GM21786 (cell line): Measurements from ENCODE around the gene CLTCL1.
"Not testable (repeated sequence)": the region's sequence is repeated elsewhere in the genome, so short reads cannot be mapped to it uniquely, and the experiment has no call there.

Experiments used
- ATAC-seq: cut with Tn5 transposase; IDR thresholded peaks from one replicate; pipeline ENCODE4 v1.9.1; 2021; ENCODE audit not compliant: unreplicated experiment

CLTCL1 gene

DNA sequence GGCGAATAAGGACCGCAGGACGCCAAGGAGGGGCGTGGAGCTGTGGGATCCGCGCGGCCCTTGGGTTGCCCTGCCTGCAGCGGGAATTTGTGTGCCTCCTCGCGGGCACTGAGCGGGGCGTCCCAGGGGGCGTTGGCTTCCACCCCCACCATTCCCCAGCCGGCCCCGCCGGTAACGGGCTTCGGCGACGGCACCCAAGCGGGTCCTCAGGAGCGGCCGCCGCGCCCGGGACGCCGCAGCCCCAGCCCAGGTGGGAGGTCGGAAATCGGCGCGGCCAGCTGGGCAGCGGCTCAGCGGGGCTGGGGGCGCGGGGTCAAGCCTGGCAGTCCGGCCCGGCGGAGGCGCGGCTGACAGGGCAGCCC, 320 bp downstream of the CLTCL1 start:
- ATAC-seq = no peak

DNA sequence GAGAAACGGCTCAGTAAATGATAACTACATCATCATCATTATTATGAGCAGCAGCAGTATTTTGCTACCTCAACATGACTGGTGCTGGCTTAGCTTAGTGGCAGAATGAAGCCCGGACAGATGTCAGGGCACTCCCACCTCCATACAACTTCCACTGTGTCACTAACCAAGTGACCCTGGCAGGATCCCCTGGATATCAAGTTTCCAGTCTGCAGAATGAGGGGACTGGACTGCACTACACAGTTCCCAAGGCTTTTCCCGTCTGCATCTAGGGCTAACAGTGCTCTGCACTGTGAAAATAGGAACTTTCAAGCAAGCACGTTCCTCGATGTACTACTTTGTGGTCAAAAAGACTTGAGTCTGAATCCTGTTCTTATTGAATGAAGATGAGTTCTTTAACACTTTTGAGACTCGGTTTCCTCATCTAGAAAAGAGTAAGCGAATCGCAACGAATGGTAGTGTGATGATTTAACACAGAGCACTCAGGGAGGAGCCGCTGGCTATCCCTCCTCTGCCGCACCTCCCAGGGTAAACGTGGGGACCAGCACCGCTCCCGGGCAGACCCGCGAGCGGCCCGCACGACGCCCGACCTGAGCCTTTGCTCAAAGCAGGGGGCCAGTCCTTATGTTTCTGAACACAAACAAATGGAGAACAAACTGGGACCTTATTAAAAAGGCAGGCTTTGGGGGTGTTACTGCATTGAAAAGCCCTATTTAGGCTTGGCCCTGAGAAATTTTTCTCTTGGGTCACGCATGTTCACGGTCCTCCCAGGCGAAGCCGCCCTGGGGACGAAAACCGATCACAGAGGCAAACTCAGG, 910 bp downstream of the CLTCL1 start:
- ATAC-seq = no peak

DNA sequence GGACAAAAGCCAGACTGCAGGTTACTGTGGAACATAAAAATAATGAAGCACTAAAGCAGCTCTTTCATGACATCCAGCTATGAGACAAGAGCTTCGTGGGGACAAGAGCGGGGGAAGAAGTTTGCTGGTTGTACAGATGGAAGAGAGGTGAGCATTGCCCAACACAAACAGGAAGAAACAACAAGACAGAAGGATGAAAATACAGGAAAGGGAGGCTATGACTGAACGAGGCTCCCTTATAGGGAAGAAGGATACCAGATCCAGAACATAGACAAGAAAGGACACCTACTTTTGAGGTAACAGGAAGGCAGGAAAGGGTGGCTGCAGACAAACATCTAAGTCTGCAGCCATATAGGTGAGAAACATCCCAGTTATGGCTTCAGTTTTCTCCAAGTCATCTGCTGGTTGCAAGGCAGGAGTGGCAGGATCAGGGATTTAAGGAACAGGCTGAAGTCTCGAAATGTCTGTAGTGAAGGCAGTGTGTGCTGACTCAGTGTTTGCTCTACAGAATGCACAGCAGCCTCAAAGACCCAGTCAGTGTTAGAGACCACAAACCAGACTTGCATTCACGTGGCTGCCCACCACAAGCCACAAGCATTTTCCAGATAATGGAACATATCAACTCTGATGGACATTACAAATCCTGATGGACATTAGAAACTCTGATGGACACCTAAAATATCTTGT, 1.9 kb downstream of the CLTCL1 start:
- no peak for ATAC-seq

DNA sequence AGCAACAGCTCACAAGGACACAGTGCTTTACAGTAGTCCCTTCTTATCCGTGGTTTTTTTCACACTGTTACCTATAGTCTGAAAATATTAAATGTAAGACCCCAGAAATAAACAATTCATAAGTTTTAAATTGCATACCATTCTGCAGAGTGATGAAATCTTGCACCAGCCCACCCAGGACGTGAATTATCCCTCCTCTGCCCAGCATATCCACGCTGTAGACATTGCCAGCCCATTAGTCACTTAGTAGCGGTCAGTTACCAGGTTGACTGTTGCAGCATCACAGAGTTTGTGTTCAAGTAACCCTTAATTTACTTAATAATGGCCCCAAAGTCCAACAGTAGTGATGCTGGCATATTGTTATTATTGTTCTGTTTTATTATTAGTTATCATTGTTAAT, 3.6 kb downstream of the CLTCL1 start:
- no peak for ATAC-seq

DNA sequence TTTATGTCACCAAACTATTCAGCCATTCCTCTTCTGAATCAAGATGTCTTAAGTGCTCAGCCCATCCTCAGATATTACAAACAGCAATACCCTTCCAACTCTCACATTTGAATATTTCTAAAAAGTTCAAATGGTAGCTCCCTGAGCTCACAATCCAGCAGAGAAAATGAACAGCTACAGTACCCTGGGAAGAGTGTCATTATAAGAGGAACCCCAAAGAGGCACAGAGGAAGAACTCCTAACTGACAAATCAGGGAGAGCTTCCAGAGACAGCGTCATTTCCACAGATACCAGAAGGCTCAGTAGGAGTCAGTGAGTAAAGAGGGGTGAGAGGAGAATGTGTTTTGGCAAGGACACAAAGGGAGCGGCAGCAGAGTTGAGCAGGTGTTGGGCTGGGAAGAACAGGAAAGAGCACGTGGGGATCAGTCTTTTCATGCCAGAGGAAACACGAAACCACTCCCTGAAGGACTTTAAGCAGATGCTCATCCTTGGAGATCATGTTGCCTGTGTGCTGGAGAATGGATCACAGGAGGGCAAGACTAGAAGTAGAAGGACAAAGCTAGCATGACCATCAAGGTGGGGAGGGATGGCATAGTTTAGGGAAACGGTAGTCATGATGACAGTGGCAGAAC, 4.3 kb downstream of the CLTCL1 start:
- no peak for ATAC-seq

DNA sequence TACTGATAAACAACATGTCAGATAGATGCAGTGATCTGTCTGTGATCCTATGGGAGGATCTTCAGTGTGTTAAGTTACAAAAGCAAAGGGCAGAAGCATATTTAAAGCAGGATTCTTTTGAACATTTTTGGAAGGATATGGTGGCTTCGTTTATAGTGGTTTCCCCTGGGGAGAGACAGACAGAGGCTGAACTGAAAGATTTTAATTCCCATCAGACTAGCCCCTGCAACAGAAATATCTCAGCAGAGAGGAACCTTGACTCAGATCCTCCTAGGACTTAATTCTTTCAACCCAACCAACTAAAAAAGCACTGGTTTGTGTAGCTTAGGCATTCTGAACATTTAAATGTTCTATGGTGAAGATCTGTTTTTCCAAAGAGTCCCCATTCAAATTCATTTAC, 5.7 kb downstream of the CLTCL1 start:
- no peak for ATAC-seq

DNA sequence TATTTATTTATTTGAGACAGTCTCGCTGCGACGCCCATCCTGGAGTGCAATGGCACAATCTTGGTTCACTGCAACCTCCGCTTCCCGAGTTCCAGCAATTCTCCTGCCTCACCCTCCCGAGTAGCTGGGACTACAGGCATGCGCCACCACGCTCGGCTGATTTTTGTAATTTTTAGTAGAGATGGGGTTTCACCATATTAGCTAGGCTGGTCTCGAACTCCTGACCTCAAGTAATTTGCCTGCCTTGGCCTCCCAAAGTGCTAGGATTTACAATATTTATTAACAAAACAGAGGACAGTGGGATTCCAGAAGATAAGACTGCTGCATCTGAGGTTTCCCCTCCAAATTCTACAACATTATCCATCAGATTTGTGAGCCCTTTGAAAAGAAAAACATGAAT, 12.4 kb downstream of the CLTCL1 start:
- ATAC-seq = not testable (repeated sequence)

DNA sequence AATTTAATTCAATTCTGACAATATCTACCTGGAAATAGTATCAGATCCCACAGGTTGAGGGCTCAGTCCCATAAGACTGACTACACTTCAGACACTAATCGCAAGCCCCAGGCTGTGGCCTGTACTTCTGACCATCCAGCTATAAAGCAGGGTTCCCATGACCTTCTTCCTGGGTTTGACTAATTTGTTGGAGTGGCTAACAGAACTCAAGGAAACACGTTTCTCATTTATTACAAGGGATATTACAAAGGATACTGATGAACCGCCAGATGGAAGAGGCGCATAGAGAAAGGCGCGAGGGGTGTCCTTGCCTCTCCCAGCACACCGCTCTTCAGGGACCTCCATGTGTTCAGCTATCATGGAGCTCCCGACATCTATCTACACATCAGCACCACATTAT, 13.7 kb downstream of the CLTCL1 start:
- no peak for ATAC-seq

DNA sequence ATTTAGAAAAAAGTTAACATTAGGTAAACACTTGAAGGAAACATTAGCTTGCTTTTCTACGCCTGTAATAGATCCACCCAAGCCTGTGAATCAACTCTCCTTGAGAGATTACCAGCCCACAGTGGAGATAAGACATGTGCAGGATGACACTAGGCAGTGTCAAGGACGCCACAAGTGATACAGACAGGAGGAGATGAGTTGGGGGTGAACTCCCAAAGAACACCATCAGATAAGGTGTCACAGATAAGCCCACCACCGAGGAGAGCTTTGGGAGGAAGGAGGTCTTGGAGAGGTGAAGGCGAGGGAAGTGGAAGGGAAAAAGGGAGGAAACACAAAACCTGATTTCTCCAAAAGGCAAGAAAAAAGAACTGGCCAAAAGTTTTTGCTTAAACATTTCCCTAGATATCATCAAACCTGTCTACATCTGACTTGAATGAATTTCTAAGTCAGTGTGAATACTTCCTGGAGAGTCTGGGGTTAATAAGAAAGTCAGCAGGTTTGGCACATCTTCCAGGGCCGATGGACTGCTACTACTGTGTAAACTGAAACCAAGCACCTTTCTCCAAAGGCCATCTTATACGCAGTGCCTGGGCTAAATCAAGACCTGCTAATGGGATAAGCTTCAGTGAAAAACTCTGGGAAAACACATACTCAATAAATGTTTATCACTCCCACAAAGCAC, 15.5 kb downstream of the CLTCL1 start:
- no peak for ATAC-seq

DNA sequence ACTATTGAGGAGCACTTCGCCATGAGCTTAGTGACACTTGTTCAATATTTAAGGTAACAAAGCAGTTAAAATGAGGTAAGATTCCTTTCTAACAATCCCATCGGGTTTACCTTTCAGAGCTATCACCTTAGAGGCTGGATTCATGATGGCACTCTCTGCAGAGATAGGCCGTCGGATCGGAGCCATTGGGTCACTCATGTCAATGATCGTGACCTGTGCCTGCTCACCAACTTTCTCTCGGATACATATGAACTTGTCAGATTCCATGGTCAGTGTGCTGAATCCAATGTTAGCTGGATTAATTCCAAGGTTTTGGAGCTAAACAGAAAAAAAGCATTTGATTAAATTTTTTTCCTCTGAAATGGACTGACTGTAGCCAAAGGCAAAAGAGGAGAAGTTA, 16.0 kb downstream of the CLTCL1 start:
- ATAC-seq = no peak

DNA sequence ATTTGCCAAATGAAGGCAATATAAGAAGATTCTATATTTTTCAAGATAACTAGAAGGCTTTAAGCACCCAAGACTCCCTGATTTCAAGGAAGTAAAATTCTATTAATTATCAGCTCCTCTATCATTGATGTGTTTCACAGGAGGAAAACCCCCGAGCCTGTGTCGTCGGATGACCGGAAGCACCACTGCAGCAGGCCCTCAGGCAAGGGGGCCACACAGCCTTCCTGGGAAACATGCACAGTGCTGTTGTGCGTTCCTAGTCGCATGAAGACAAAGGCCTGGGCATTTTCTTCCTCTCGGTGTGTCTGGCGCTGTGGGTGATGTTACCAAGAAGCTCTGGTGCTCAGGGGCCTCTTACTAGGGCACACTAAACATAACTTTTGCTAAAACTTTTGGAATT, 16.4 kb downstream of the CLTCL1 start:
- ATAC-seq = no peak

DNA sequence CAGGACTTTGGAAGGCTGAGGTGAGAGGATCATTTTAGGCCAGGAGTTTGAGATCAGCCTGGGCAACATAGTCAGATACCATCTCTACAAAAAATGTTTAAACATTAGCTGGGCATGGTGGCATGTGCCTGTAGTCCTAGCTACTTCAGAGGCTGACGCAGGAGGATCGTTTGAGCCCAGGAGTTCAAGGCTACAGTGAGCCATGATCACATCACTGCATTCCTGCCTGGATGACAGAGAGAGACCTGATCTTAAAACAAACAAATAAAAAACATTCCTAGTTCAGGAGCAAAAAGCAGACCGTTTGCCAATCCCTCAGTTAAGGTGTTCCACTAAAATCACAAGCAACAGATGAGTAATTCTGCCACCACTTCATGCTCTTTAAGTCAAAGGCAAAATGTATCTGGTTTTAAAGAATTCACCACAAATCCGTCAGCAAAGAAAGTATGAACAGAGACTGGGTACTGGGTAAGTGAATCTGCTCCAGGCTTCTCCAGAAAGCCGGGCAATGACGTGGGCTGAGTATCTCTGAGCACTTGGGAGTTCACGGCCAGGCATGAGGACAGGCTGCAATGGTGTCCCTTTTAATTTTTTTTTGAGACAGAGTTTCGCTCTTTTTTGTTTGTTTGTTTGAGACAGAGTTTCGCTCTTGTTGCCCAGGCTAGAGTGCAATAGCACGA, 19.5 kb downstream of the CLTCL1 start:
- no peak for ATAC-seq

DNA sequence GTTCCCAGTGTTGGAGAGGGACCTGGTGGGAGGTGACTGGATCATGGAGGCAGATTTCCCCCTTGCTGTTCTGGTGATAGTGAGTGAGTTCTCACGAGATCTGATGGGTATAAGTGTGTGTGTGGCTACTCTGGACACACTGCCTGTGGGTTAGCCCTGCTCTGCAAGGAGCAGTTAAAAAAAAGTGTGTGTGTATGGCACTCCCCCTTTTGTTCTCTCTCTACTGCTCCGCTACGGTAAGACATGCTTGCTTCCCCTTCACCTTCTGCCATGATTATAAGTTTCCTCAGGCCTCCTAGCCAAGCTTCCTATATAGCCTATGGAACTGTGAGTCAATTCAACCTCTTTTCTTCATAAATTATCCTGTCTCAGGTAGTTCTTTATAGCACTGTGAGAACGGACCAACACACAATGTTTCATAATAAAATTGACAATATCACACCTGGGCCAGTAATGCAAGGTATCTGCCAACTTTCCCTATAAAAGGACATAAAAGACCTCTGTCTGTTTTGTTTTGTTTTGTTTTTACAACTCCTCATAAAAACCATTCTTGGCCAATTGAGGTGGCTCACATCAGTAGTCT, 20.2 kb downstream of the CLTCL1 start:
- no peak for ATAC-seq

DNA sequence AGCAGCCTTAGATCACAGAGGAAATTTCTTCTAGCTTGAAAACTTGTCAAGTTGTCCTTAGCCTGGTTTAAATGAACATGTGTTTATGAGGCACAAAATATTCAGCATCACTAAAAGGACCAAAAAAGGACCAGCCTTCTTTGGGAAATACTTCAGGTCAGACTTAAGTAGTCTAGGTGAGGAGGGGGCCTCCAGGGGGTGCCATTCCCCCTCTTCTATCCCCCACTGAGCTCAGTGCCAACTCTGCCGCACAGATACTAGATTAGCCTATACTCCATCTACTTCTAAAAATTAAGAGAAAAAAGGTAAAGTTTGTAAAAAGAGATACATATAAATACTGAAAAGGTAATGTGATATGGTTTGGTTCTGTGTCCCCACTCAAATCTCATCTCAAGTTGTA, 20.6 kb downstream of the CLTCL1 start:
- ATAC-seq = no peak

DNA sequence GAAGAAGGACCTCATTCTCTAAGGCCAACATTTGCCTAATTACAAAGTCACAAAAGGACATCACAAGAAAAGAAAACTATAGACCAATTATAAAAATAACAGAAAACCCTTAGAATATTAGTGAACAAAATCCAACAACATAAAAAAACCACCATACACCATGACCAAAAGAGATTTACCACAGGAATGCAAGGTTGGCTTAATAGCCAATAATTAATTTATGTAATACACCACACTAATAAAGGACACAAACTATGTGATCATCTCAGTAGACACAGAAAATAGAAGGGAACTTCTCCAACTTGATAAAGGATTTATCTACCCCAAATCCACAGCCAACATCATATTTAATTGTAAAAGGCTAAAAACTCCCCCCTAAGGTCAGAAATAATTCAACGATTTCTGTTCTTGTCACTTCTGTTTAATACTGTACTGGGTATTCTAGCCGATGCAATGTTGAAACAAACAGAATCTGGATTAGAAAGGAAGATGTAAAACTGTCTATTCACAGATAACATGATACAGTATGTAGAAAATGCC, 24.9 kb downstream of the CLTCL1 start:
- ATAC-seq = no peak

DNA sequence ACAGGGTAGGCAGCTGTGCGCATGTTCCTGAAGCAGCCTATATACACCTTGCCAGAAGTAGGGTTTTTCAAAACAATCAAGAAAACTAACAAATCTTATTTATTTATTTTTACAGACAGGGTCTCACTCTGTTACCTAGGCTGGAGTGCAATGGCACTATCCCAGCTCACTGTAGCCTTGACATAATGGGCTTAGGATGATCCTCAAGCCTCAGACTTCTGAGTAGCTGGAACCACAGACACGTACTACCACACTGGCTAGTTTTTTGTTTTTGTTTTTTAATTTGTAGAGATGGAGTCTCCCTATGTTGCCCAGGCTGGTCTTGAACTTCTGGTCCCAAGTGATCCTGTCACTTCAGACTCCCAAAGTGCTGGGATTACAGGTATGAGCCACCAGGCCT, 25.7 kb downstream of the CLTCL1 start:
- ATAC-seq = no peak

DNA sequence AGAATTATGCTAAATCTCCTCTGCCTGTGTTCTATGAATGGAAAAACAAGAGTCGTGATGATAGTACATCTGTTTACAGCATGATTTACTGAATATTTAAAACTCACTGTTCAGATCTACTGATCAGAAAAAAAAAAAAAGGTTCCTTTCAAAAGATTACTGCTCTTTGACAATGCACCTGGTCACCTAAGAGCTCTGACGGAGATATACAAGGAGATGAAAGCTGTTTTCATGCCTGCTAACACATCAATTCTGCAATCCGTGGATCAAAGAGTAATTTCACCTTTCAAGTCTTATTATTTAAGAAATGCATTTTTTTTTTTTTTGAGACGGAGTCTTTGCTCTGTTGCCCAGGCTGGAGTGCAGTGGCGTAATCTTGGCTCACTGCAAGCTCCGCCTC, 30.7 kb downstream of the CLTCL1 start:
- ATAC-seq = no peak

DNA sequence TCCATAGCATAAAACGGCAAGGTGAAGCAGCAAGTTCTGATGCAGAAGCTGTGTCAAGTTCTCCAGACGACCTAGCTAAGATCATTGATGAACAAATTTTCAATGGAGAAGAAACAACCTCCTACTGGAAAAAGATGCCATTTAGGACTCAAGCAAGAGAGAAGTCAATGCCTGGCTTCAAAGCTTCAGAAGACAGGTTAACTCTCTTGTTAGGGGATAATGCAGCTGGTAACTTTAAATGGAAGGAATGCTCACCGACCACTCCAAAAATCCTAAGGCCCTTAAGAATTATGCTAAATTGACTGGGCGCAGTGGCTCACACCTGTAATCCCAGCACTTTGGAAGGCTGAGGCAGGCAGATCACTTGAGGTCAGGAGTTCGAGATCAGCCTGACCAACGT, 31.3 kb downstream of the CLTCL1 start:
- no peak for ATAC-seq

DNA sequence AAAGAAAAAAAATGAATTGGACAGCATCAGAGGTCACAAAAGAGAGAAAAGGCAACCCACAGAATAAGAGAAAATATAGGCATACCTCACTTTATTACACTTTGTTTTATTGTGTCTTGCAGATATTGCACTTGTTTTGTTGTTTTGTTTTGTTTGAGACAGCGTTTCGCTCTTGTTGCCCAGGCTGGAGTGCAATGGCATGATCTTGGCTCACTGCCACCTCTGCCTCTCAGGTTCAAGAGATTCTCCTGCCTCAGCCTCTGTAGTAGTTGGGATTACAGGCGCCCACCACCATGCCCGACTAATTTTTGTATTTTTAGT, 32.6 kb downstream of the CLTCL1 start:
- not testable (repeated sequence) for ATAC-seq

DNA sequence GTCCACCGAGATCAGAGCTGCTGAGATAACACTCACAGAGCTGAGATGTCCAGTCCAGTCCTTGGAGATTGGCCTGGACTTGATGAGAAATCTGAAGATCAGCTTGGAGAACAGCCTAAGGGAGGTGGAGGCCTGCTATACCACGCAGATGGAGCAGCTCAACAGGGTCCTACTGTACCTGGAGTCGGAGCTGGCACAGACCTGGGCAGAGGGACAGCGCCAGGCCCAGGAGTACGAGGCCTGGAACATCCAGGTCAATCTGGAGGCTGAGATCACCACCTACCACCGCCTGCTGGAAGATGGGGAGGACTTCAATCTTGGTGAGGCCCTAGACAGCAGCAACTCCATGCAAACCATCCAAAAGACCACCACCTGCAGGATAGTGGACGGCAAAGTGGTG, 33.1 kb downstream of the CLTCL1 start:
- ATAC-seq = no peak

DNA sequence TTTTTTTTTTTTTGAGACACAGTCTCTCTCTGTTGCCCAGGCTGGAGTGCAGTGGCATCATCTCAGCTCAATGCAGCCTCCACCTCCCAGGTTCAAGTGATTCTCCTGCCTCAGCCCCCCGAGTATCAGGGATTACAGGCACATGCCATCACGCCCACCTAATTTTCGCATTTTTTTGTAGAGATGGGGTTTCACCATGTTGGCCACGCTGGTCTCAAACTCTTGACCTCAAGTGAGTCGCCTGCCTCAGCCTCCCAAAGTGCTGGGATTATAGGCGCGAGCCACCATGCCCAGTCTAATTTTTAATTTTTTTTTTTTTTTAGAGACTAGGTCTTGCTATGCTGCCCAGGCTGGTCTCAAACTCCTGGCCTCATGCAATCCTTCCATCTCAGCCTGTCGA, 35.2 kb downstream of the CLTCL1 start:
- ATAC-seq = not testable (repeated sequence)
